ENCODE measurements around the gene RPS24.
"Not testable (repeated sequence)": the region's sequence is repeated elsewhere in the genome, so short reads cannot be mapped to it uniquely, and the experiment has no call there.

The RPS24 gene

DNA sequence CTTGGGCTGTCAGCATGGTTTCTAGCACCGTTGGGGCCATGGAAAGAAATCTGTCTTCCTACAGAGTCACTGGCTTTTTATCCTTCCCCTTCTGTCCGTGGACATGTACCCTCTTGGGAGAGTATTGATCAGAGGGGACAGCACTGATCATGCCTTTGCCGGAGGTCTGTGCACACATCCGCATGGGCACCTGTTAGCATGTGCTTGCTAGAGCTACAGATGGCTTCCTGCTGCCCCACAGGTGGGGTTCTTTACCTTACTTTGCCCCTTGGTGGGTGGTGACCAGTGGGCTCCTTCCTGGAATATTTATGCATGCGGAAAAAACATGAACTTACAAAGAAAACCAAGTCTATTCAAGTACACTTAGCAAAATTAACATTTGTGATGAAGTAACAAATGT lies 24.9 kb downstream of the RPS24 start:
- no peak for DNase-seq

DNA sequence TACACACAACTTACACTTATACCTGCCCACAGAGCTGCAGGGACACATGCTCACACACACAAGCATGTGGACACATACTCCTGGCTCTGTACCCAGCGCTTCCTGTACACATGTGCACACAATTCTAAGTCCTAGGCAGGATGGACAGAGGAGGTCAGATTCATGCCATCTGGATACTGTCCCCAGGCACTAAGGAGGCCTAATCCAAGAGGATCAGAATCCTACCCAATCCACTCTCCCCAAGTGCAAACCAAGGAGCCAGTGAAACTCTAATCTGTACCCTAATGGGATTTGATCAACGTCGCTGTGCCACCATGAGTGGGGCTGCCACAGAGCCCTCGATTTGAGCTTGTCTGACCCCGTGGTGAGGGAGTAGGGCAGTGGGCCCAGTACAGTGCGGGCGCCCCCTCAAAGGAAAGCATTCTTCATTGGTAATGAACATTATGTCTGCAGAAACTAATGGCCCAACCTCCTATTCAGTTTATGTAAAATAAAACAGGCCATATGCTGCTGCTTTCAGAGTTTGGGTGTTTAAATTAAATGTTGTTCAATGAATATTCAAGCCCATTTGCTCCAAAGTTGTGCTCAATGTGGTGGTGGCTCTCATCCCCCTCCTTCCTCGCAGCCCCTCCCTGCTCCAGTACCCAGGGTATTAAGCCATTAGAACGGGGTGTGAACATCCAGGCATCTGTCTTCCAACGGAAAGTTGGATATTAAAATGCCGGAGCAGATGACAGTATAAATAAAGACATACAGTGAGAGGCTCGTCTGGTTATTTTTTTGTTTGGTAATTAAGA lies 26.4 kb downstream of the RPS24 start:
- DNase-seq, result no peak

DNA sequence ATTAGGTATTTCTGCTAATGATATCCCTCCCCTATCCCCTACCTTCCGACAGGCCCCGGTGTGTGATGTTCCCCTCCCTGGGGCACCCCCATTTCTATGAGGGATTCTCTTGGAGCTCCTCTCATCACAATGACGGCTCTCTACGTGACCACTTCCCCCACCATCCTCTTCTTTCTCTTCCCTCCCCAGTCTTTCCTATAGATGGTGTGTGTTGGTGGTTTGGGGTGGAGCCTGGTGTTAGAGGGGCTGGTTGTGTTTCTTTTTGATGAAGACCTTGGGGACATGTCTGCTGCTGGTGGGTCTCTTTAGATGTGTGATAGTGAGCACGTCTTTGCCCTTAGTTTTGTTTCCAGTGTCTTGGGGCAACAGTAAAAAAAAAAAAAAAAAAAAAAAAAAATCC lies 28.6 kb downstream of the RPS24 start:
- DNase-seq, result no peak

DNA sequence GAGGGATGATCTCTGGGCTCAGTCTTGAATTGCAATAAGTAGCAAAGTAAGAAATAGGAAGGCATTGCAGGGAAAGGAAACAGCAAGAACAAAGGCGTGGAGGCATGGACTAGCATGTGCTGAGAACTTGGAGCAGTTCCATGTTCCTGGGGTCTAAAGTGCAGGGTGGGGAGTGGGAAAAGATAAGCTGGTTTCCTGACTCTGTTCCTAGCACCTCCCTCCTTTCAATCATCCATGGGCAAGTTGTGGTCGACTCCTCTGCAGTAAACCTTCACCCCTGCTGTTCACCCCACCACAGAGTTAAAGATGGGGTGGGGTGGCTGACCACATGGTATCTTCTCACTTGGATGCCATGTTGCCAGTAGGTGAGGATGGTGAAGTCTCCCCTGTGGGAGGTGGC lies 29.6 kb downstream of the RPS24 start:
- no peak for DNase-seq

DNA sequence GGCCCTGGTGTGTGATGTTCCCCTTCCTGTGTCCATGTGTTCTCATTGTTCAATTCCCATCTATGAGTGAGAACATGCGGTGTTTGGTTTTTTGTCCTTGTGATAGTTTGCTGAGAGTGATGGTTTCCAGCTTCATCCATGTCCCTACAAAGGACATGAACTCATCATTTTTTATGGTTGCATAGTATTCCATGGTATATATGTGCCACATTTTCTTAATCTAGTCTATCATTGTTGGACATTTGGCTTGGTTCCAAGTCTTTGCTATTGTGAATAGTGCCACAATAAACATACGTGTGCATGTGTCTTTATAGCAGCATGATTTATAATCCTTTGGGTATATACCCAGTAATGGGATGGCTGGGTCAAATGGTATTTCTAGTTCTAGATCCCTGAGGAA lies 31.3 kb downstream of the RPS24 start:
- DNase-seq, result not testable (repeated sequence)

DNA sequence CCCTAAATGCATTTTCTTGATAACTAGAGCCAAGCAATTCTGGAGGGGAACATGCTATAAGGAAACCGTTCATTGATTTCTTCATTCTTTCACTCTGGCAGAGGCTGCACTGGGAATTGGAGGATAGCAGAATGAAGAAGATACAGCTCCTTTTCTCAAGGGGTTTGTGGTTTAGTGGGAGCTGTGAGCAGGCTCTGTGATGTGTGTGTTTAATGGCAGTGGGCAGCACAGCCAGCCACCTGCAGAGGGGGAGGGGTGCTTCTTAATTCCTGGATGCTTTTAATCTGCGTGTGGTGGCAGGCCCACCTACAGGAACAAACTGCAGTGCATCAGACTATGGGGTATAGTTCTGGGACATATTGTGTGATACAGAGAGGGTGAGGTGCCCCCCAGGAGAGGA lies 31.9 kb downstream of the RPS24 start:
- no peak for DNase-seq

DNA sequence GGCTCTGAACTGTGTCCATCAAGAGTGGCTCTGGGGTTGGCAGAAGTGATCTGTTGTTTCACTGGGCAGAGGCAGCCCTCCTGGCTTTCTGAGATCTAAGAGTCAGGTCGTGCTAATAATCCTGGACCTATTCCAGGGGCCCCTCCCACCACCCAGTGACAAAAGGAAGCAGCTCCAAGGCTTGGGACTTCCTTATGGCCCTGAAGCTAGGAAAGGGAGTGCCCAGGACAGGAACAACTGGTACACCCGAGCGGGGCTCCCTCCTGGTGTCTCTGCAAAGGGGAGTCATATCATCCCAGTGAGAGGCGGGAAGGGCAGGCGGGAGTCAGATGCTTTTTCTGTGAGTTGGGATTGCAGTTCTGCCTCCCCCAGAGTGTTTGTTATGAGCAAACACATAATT lies 32.3 kb downstream of the RPS24 start:
- no peak for DNase-seq

DNA sequence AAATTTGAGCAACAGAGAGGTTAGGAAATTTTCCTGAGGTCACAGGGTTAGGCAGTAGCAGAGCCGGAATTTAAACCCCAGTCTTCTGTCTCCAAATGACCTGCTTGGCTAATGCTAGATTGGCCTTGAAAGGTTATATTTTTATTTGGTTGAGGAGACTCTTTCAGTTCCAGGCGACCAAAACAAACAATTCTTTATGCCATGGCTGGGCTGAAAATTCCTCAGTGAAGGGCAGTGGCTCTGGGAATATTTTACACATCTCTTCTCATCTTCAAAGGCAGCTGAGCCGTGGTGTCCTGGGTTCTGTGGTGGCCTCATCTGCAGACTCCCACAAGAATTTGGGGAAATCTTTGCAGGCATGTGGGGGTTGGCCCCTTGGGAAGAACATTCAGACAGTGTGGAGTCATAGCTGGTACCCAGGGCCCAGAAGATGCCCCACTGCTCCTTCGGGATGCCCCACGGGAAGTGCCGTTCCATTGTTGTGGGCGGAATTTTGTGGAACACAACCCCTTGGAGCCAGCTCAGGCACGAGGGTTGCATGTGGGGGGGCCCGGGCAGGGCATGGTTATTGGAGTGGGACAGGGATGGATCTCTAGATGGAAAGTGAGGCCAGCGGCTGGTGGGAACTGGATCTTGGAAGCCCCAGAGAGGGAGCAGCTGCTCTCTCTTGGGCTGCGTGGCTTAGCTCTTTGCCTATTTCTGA lies 33.2 kb downstream of the RPS24 start:
- DNase-seq, result no peak

DNA sequence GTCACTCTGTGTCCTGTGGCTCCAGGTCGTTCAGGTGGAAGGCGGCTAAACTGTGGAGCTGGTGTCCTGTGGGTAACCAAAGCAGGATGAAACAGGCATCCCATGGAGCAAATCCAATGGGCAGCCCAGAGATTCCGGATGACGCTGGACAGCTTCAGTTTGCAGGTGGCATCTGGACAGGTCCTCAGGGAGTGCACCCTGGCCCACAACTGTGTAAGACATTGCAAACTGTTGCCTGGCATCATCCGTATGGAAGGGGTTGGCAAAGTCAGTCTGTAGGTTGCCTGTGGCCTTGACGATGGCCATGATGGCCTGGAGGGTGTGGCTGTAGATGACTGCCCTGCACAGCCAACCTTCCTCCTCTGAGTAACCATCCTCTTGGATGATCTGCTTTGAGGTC lies 35.5 kb downstream of the RPS24 start:
- DNase-seq, result no peak

DNA sequence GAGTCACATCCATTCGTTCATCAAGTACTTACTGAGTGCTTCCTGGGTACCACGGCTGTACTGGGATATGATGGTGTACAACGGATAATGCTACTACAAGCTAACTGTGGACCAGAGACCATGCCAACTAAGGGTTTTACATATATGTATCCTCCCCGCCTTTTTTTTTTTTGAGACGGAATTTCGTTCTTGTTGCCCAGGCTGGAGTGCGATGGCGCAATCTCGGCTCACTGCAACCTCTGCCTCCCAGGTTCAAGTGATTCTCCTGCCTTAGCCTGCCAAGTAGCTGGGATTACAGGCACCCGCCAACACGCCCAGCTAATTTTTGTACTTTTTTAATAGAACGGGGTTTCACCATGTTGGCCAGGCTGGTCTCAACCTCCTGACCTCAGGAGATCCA lies 36.4 kb downstream of the RPS24 start:
- not testable (repeated sequence) for DNase-seq

DNA sequence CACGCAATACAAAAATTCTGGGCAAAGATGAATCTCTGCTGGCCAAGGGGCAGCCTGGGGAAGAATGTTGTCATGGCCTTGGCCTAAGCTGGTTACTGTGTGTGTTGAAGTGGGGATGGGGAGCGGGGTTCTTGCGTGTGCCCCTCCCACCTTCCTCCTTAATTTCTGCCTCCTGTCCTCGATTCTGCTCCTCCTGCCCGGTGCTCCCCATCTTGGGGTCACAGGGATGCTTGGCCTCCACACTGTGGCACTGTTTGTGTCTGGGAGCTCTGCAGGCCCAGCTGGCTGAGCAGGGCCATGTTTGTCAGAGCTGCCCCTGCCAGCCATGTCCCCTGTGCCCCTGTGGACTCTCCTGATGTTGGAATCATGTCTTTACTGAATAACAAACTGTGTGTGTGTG lies 37.1 kb downstream of the RPS24 start:
- no peak for DNase-seq

DNA sequence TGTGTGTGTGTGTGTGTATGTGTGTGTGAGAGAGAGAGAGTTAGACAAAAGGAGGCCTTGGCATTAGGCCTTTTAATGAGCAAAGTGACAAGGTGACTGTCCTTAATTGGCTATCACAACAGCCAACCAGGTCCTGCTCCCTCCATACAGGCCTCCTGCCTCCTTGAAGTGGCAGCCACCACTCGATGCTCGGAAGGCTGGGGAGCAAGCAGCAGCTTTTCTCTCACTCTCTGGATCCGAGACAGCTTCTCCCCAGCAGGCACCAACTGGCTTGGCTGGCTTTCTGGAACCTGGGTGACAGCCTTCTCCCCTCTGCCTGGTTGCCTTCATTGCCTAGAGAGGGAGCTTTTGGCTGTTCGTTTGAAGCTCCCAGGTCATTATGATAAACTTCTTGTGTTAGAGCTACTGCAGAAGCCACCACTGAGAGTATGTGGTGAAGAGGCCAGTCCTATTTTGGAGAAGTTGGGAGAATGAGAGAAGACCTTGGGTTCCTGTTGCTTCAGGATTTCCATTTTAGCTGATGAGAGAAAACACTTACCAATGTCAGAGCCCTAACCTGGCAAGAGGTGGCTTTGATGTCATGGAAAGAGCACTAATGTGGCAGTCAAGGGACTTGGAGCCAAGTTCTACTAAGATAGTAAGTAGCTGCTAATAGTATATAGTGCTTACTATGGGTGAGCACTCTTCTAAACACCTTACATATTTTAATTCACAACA lies 37.6 kb downstream of the RPS24 start:
- no peak for DNase-seq

DNA sequence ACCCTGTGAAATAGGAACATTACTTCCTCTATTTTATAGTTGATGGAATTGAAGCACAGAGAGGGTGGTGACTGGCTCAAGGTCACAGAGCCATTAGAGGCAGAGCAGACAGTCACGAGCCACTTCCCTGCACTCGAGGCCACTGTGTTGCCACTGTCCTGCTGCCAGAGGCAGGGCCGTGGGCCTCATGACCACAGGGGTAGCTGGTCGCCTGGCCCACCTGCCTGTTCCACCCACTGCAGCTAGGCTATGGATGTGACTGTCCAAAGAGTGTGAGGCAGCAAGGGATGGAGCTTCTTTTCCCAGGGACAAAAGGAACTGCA lies 38.2 kb downstream of the RPS24 start:
- no peak for DNase-seq

DNA sequence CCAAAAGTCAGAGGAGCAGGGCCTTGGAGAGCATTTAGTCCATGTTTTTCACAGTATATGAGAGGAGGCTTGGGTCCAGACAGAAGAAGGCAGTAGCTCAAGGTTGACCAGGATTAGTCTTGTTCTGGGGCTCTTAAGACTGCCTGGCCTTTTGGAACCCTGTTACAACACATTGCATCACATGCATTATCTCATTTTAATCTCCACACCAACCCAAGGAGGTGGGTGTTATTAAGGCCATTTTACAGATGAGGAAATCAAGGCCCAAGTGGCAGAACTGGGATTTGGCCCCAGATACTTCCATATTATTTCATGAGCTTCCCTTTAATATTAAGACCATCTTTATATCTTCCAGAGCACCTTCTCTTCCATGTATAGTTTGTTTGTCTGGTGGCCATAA lies 38.8 kb downstream of the RPS24 start:
- no peak for DNase-seq

DNA sequence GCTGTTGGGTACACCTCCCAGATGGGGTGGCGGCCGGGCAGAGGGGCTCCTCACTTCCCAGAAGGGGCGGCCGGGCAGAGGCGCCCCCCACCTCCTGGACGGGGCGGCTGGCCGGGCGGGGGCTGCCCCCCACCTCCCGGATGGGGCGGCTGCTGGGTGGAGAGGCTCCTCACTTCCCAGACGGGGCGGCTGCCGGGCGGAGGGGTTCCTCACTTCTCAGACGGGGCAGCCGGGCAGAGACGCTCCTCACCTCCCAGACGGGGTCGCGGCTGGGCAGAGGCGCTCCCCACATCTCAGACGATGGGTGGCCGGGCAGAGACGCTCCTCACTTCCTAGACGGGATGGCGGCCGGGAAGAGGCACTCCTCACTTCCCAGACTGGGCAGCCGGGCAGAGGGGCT lies 42.1 kb downstream of the RPS24 start:
- DNase-seq, result not testable (repeated sequence)

DNA sequence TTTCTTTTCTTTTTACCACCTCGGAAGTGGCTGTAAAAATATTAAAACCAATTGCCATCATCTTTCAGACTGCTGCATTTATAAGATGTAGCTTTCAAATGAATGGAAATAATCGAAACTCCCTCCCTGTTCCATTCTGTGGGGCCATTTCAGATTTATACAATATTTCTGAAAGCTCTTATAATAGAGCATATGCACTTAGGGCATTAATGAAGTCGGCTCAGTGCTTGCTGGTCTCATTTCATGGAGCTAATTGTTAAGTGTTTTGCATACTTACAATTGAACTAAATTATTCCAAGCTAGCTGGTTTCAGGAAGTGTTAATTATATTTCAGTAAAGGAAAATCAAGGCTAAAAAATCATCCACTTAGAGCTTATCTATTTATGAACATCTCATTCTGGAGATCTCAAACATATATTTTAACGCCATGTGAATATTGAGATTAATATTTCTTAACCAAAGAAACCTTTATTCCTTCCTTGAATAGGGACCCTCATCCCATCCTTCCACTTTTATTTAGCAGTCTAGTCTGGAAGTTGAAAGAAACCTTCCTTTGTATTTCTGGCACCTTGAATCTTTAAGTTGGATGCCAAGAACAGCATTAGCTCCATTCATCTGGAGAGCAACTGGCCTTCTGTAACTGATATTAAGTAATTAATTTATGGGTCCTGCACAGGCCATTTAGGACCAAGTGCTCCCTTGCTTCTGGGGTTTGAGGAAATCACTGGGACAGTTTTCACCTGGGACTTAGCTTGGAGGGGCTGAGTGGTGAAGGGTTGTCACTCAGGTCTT lies 45.1 kb downstream of the RPS24 start:
- DNase-seq, result no peak

DNA sequence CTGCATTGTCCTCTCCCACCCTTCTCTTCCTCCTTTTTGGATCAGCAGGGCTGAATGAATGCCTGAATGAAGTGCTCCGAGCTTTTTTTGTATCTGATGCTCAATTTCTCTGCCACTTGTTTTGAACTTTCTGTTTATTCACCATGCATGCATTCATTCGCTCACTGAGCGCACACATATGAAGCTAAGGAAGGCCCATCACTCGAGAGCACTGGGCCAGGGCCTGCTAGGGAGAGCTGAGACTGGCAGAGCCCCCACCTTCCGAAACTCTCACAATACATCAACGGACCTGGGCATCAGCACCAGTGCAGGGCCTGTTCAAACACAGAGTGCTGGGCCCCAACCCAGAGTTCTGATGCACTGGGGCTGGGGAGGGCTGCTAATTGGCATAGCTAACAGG lies 45.7 kb downstream of the RPS24 start:
- DNase-seq, result no peak

DNA sequence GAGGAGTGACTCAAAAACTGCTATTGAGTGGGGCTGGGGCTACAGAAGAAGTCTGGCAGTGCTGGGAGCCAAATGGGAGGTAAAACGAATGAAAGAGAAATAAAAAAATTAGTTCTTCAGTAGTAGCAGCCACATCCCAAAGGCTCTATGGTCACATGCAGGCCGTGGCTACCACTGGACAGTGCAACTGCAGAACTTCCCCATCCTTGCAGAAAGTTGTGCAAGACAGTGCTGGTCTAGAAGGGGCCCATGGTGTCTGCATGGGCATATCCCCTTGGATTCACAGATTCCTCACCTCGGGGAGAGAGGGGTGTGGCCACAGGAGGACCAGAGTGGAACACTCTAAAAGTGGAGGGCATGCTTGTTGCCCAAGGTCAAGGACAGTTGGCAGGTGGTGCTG lies 47.6 kb downstream of the RPS24 start:
- DNase-seq, result no peak

DNA sequence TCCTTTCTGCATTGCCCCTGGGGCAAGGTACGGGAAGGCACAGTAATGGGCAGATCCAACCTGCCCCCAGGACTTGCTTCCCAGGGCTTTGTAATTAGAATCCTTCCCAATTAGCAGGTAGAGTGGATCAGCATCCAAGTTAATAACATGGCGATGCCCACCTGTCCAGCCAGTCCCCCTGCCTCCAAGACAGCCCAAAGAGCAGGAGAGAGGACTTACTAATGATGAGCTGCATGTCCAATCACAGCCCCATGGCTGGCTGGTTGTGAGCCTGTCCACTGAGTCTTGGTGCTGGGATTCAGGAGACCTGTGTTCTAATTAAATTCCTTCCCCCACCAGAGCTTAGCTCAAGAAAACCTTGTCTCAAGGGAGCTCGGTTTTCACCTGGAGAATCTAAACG lies 49.0 kb downstream of the RPS24 start:
- DNase-seq, result no peak
